T-helper 1 cell treated with Interleukin-12 subunit alpha and Interleukin-12 subunit beta and Interleukin-4 antibody, amounts not matched to agents 30 μg/mL and 1 μg/mL, for 36 hours (primary cell): ENCODE measurements around the gene RNF168.
"Not testable (repeated sequence)": the region's sequence is repeated elsewhere in the genome, so short reads cannot be mapped to it uniquely, and the experiment has no call there.

Source experiments
- H3K27ac Mint-ChIP-seq: one replicate; pipeline ENCODE4 v1.8.0; 2021; ENCODE audit warnings: mild to moderate bottlenecking, mixed read lengths
- H3K27me3 Mint-ChIP-seq: one replicate; pipeline ENCODE4 v1.8.0; 2021; ENCODE audit warnings: low read depth, mixed read lengths
- H3K36me3 Mint-ChIP-seq: one replicate; pipeline ENCODE4 v1.8.0; 2021; ENCODE audit warnings: low read depth, mixed read lengths
- H3K4me1 Mint-ChIP-seq: one replicate; pipeline ENCODE4 v1.8.0; 2021; ENCODE audit warnings: low read depth, mixed read lengths
- H3K4me3 Mint-ChIP-seq: one replicate; pipeline ENCODE4 v1.8.0; 2021; ENCODE audit warnings: mild to moderate bottlenecking, moderate library complexity, mixed read lengths
- H3K9me3 Mint-ChIP-seq: one replicate; pipeline ENCODE4 v1.8.0; 2021; ENCODE audit warnings: mixed read lengths

RNF168 gene

DNA sequence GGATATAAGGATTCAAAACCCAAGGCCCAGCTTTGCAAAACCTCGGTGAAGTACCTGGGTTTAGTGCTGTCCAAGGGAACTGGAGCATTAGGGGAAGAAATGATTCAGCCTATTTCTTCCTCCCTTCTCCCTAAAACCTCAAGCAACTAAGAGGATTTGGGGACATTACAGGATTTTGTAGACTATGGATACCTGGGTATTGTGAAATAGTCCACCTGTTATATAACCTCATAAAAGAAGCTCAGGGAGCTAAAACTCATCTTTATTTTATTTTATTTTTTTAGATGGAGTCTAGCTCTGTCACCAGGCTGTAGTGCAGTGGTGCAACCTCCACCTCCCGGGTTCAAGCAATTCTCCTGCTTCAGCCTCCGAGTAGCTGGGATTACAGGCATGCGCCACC, 20.3 kb upstream of the RNF168 start:
- peaks cover 36% of the 10 kb centered on the region for H3K9me3 Mint-ChIP-seq
- H3K36me3 Mint-ChIP-seq = peaks cover 3% of the 10 kb centered on the region
- H3K4me1 Mint-ChIP-seq = peaks cover 5% of the 10 kb centered on the region
- H3K27me3 Mint-ChIP-seq = no peaks in the 10 kb centered on the region
- no peak overlapping the region for H3K27ac Mint-ChIP-seq
- no peak overlapping the region for H3K4me3 Mint-ChIP-seq

DNA sequence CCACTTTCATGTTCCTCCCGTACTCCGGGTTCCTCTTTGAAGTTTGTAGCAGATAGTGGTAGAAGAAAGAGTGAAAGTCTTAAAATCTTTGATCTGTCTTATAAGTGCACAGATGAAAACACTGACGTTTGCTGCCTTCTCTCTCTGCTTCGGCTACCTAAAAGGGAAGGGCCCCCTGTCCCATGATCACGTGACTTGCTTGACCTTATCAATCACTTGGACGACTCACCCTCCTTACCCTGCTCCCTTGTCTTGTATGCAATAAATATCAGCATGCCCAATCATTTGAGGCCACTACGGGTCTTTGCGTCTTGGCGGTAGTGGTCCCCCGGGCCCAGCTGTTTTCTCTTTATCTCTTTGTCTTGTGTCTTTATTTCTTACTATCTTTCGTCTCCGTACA, 17.7 kb upstream of the RNF168 start:
- H3K4me3 Mint-ChIP-seq, H3K27ac Mint-ChIP-seq, H3K4me1 Mint-ChIP-seq, H3K27me3 Mint-ChIP-seq, H3K36me3 Mint-ChIP-seq: not testable (repeated sequence)
- peaks cover 45% of the 10 kb centered on the region for H3K9me3 Mint-ChIP-seq

DNA sequence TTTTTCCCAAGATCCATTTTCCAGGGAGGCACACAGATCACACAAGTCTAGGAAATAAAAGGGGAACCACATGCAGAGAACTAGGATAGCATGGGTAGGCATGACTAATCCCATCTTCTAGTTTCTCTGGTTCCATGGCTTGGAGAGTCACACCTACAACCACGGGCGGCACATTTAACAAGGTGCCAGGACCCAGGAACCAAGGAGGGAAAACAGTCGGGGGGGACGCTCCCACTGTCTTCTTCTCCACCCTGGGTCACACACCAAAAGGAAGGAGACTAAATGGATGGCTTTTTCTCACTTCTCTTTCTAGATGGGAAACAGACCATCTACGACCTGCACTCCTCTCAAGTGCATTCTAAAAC, 16.1 kb upstream of the RNF168 start:
- H3K9me3 Mint-ChIP-seq = peaks cover 51% of the 10 kb centered on the region
- H3K27ac Mint-ChIP-seq = no peak overlapping the region
- peaks cover 7% of the 10 kb centered on the region for H3K36me3 Mint-ChIP-seq
- H3K4me3 Mint-ChIP-seq = no peak overlapping the region
- H3K4me1 Mint-ChIP-seq = no peaks in the 10 kb centered on the region
- H3K27me3 Mint-ChIP-seq = peaks cover 13% of the 10 kb centered on the region

GRCh38 chr3:196518966-196519717, 15.6 kb upstream of the RNF168 start:
- Mint-ChIP-seq H3K36me3 (peaks cover 7% of the 10 kb centered on the region), H3K27me3 (peaks cover 13% of the 10 kb centered on the region), H3K9me3 (peaks cover 54% of the 10 kb centered on the region), H3K4me1 (no peaks in the 10 kb centered on the region), H3K27ac (no peak overlapping the region), H3K4me3 (no peak overlapping the region)

DNA sequence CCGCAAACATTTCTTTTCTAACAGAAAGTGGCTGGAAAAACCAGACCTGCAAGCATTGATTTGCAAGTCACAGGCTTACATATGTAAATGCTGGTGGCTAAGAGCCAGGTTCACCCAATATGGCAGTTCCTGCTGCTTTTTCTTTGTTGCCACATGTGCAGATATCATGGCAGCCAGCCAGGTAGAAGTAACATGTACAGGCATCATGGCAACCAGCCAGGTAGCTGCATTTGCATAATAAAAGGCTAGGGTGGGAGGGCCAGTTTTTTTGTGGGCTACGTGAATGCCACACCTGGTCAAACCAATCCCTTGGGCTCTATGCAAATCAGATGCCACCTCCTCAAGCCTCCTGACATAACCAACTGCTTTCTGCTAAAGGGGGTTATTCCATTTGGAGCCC, 14.4 kb upstream of the RNF168 start:
- peaks cover 7% of the 10 kb centered on the region for H3K36me3 Mint-ChIP-seq
- H3K4me3 Mint-ChIP-seq = no peak overlapping the region
- no peaks in the 10 kb centered on the region for H3K4me1 Mint-ChIP-seq
- peaks cover 58% of the 10 kb centered on the region for H3K9me3 Mint-ChIP-seq
- peaks cover 17% of the 10 kb centered on the region for H3K27me3 Mint-ChIP-seq
- no peak overlapping the region for H3K27ac Mint-ChIP-seq

GRCh38 chr3:196517162-196517800, 13.7 kb upstream of the RNF168 start:
- no peak overlapping the region for H3K27ac Mint-ChIP-seq
- no peaks in the 10 kb centered on the region for H3K4me1 Mint-ChIP-seq

DNA sequence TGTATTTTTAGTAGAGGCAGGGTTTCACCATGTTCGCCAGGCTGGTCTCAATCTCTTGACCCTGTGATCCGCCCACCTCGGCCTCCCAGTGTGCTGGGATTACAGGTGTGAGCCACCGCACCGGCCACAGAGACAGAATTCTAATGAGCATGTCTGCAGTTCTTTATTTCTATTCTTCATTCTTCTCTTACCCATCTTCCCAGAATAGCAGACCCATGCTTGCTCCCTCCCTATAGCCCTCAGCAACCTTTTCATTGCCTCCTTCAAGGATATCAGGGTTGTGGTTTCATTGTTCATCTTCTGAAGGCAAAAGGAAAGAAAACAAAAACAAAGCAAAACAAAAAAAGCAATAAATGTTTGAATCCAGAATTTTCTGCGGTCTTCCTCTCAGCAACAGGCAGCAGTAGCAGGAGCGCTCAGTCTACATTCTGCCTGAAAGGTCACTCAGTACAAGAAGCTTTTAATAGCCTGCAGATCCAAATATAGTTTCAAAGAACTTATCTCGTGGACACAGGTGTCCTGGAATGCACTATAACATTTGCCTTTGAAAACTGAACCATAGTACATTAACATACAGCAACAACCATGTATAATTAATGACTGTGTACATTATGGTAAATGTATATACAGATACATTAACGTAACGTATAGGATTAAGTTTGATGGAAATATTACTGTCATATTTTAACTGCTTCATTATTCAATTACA, 11.5 kb upstream of the RNF168 start, which contains the start of gene SMCO1:
TSS of gene SMCO1 (minus strand) at position 434 of the 709 bp plus-strand sequence. CDS start at position 297, 137 bp downstream.
- no peak within 1 kb of the TSS for H3K4me3 Mint-ChIP-seq
- H3K27me3 Mint-ChIP-seq = peaks cover 22% of the 10 kb centered on the region
- peaks cover 4% of the 10 kb centered on the region for H3K36me3 Mint-ChIP-seq
- peak within 1 kb of the TSS; percentile 16 for H3K27ac Mint-ChIP-seq
- peaks cover 6% of the 10 kb centered on the region for H3K4me1 Mint-ChIP-seq
- peaks cover 34% of the 10 kb centered on the region for H3K9me3 Mint-ChIP-seq

More at GRCh38 chr3:196517162-196517800, 13.7 kb upstream of the RNF168 start:
- Mint-ChIP-seq H3K9me3 (peaks cover 54% of the 10 kb centered on the region), H3K4me3 (no peak overlapping the region), H3K27me3 (peaks cover 17% of the 10 kb centered on the region), H3K36me3 (peaks cover 7% of the 10 kb centered on the region)

GRCh38 chr3:196514350-196514716, 10.8 kb upstream of the RNF168 start:
- Mint-ChIP-seq H3K4me1 (peaks cover 6% of the 10 kb centered on the region), H3K4me3 (no peak overlapping the region), H3K27me3 (peaks cover 22% of the 10 kb centered on the region), H3K27ac (no peak overlapping the region), H3K36me3 (peaks cover 4% of the 10 kb centered on the region), H3K9me3 (peaks cover 27% of the 10 kb centered on the region)

- H3K36me3 Mint-ChIP-seq = peaks cover 4% of the 10 kb centered on the region
- H3K4me1 Mint-ChIP-seq = peaks cover 6% of the 10 kb centered on the region
- no peak overlapping the region for H3K27ac Mint-ChIP-seq
- no peak overlapping the region for H3K4me3 Mint-ChIP-seq
- peaks cover 22% of the 10 kb centered on the region for H3K27me3 Mint-ChIP-seq
- H3K9me3 Mint-ChIP-seq = peaks cover 22% of the 10 kb centered on the region
These were observed 10.3 kb upstream of the RNF168 start for GRCh38 chr3:196513697-196514349.

GRCh38 chr3:196511646-196512425, 8.3 kb upstream of the RNF168 start:
- H3K27ac Mint-ChIP-seq, H3K4me1 Mint-ChIP-seq, H3K36me3 Mint-ChIP-seq, H3K4me3 Mint-ChIP-seq: not testable (repeated sequence)
- peaks cover 21% of the 10 kb centered on the region for H3K9me3 Mint-ChIP-seq
- peaks cover 22% of the 10 kb centered on the region for H3K27me3 Mint-ChIP-seq

- Mint-ChIP-seq H3K27me3 (peaks cover 18% of the 10 kb centered on the region), H3K9me3 (peaks cover 24% of the 10 kb centered on the region)
- H3K4me1 Mint-ChIP-seq, H3K4me3 Mint-ChIP-seq, H3K27ac Mint-ChIP-seq, H3K36me3 Mint-ChIP-seq: not testable (repeated sequence)
These were observed 7.5 kb upstream of the RNF168 start for GRCh38 chr3:196511108-196511507.

DNA sequence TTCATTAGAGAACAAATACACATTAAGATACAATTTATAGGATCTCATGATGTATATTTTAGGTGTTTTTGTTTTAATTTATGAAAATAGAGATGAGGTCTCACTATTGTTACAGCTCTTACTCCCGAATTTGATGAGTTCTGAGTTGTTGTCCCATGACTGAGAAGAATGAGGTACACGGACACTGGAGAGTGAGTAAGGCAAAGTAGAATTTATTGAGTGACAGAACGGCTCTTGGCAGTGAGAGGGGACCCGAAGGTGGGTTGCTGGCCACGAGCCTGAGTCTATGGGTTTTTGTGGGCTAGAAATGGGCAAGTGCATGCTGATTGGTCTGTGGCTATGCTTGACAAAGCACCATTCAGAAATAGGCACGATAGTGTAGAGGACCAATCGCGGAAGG, 3.1 kb upstream of the RNF168 start:
- H3K4me3 Mint-ChIP-seq = no peak overlapping the region
- H3K36me3 Mint-ChIP-seq = peaks cover 10% of the 10 kb centered on the region
- H3K27me3 Mint-ChIP-seq = peaks cover 5% of the 10 kb centered on the region
- H3K9me3 Mint-ChIP-seq = peaks cover 13% of the 10 kb centered on the region
- H3K4me1 Mint-ChIP-seq = peaks cover 4% of the 10 kb centered on the region
- no peak overlapping the region for H3K27ac Mint-ChIP-seq

DNA sequence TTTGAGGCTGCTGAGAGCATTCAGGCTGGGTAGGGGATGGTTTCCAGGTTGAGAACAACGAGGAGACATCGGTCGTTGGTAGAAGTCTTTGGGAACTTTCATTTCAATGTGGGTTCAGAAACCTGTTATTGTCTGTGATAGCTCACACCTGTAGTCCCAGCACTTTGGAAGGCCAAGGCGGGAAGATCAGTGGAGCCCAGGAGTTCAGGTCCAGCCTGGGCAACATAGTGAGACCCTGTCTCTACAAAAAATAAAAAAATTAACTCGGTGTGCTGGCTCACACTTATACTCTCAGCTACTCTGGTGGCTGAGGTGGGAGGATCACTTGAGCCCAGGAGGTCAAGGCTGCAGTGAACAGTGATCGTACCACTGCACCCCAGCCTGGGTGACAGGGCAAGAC, 988 bp upstream of the RNF168 start:
- H3K4me3 Mint-ChIP-seq = no peak overlapping the region
- no peaks in the 10 kb centered on the region for H3K27me3 Mint-ChIP-seq
- H3K9me3 Mint-ChIP-seq = peaks cover 13% of the 10 kb centered on the region
- H3K4me1 Mint-ChIP-seq = peaks cover 16% of the 10 kb centered on the region
- no peak overlapping the region for H3K27ac Mint-ChIP-seq
- peaks cover 24% of the 10 kb centered on the region for H3K36me3 Mint-ChIP-seq

DNA sequence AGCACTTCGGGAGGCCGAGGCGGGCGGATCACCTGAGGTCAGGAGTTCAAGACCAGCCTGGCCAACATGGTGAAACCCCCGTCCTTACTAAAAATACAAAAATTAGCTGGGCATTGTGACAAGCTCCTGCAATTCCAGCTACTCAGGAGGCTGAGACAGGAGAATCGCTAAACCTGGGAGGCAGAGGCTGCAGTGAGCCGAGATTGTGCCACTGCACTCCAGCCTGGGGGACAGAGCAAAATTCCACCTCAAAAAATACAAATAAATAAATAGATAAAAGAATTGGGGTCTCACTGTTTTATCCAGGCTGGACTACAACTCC, 470 bp upstream of the RNF168 start:
- H3K4me3 Mint-ChIP-seq = peak overlapping the region; percentile 96
- H3K9me3 Mint-ChIP-seq = peaks cover 13% of the 10 kb centered on the region
- peak overlapping the region; percentile 93 for H3K27ac Mint-ChIP-seq
- peaks cover 28% of the 10 kb centered on the region for H3K36me3 Mint-ChIP-seq
- peaks cover 21% of the 10 kb centered on the region for H3K4me1 Mint-ChIP-seq
- H3K27me3 Mint-ChIP-seq = not testable (repeated sequence)
